ENCODE results near the gene TRRAP. TPM values are rescaled to one million over a fixed set of nuclear protein-coding genes. Genes with fewer than 3 reads are reported as not detected.

TRRAP gene
- total RNA-seq, 3 donors from 2014 or later = 24.6 to 39.0 (median 38.9) TPM

DNA sequence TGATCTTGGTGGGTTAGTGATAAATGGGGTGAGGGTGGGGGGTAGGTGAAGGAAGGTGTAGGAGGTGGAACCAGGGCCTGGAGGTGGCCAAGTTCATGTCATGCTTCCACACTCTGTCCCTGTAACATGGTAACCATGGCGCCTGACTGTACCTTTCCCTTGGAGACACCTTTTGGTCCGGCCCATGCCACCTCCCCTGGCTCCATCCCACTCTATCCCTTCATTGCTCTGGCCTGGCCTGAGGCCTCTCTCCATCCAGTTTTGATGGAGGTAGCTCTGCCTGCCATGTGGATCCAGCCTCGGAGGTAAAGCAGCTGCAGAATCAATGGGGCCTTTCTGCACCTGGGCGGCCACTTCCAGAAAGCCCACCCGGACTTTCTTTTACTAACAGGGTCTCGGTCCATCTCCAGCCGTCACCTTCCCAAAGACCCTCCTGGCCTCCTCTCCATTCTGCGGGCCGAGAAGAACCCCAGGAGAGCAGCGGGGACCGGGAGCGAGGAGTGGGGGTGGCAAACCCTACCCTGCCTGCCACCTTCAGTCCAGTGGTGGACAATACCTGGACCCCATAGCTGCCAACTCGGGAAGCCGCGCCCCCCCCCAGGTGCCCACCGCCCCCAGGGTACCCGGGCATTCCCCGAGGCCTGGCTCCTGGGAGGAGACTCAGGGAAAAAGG is 504 bp upstream of the TRRAP start:
- DNase-seq (ENCODE audit: low spot score in 2 of 2) = no peak
- TF ChIP-seq CTCF (IDR thresholded peaks at IDR 0.05) (no peak), POLR2AphosphoS5 (IDR thresholded peaks at IDR 0.05) (no peak), POLR2A (IDR thresholded peaks at IDR 0.05) (no peak)
- no peaks in the 10 kb centered on the region for H3K27me3 ChIP-seq
- no peaks in the 10 kb centered on the region for H3K36me3 ChIP-seq
- no peaks in the 10 kb centered on the region for H3K4me1 ChIP-seq
- peak overlapping the region; percentile 94 to 95 for H3K27ac ChIP-seq
- peak overlapping the region; percentile 74 to 98 (median 82) for H3K4me3 ChIP-seq
- intact Hi-C loops (cut with DNase I; ENCODE audit: low total_unique reads) = no loop called here
- H3K9me3 ChIP-seq = no peaks in the 10 kb centered on the region

GRCh38 chr7:98879198-98879978 is 1.1 kb downstream of the TRRAP start:
- H3K9me3 ChIP-seq = no peaks in the 10 kb centered on the region
- H3K36me3 ChIP-seq = no peaks in the 10 kb centered on the region
- no peak for DNase-seq (ENCODE audit: low spot score in 2 of 2)
- TF ChIP-seq CTCF (IDR thresholded peaks at IDR 0.05) (no peak), POLR2A (IDR thresholded peaks at IDR 0.05) (no peak), POLR2AphosphoS5 (IDR thresholded peaks at IDR 0.05) (no peak)
- peak overlapping the region; percentile 94 to 95 for H3K27ac ChIP-seq
- intact Hi-C loops (cut with DNase I; ENCODE audit: low total_unique reads) = no loop called here
- no peaks in the 10 kb centered on the region for H3K4me1 ChIP-seq
- peak overlapping the region; percentile 74 to 98 (median 82) for H3K4me3 ChIP-seq
- H3K27me3 ChIP-seq = no peaks in the 10 kb centered on the region

- intact Hi-C loops (cut with DNase I; ENCODE audit: low total_unique reads) = no loop called here
- TF ChIP-seq POLR2A (IDR thresholded peaks at IDR 0.05) (no peak), CTCF (IDR thresholded peaks at IDR 0.05) (no peak), POLR2AphosphoS5 (IDR thresholded peaks at IDR 0.05) (no peak)
- Histone ChIP-seq H3K4me1 (no peaks in the 10 kb centered on the region), H3K4me3 (peak overlapping the region; percentile 74 to 98 (median 82)), H3K27me3 (no peaks in the 10 kb centered on the region), H3K27ac (peak overlapping the region in 1 of 2 donors; percentile 94), H3K9me3 (no peaks in the 10 kb centered on the region), H3K36me3 (no peaks in the 10 kb centered on the region)
- DNase-seq (ENCODE audit: low spot score in 2 of 2) = no peak
These were observed 1.6 kb downstream of the TRRAP start for GRCh38 chr7:98879979-98880315.

DNA sequence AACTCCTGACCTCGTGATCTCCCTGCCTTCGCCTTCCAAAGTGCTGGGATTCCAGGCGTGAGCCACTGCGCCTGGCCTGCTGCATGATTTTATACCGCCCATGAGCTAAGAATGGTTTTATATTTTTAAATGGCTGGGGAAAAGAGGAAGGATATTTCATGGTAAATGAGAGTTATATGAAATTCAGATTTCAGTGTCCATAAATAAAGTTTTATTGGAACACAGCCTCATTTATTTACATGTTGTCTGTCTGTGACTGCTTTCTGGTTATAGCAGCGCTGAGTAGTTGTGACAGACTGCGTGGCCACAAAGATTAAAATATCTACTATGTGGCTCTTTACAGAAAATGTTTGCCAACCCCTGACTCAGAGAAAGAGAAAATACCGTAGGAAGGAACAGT is 2.2 kb downstream of the TRRAP start:
- H3K4me3 ChIP-seq = peak overlapping the region in 1 of 3 donors; percentile 82
- no peaks in the 10 kb centered on the region for H3K9me3 ChIP-seq
- DNase-seq (ENCODE audit: low spot score in 2 of 2) = no peak
- H3K4me1 ChIP-seq = no peaks in the 10 kb centered on the region
- no peaks in the 10 kb centered on the region for H3K27me3 ChIP-seq
- no peak overlapping the region for H3K27ac ChIP-seq
- intact Hi-C loops (cut with DNase I; ENCODE audit: low total_unique reads) = no loop called here
- TF ChIP-seq CTCF (IDR thresholded peaks at IDR 0.05) (no peak), POLR2A (IDR thresholded peaks at IDR 0.05) (no peak), POLR2AphosphoS5 (IDR thresholded peaks at IDR 0.05) (no peak)
- no peaks in the 10 kb centered on the region for H3K36me3 ChIP-seq
